Peyer's patch (tissue), 4 donors: ENCODE data around the gene HYAL4.

Experiments used
- CTCF ChIP-seq, 6 experiments: fragments of 450-650 bp in 4 of 6; fragments of 200-600 bp in 2 of 6; sonication (generic) in 1 of 6; IDR thresholded peaks; one replicate each; pipeline ENCODE4 v1.5.1; 2017 to 2019; ENCODE audit warnings: antibody characterized with exemption in 6 of 6, mild to moderate bottlenecking in 3 of 6, moderate library complexity in 1 of 6
- POLR2A ChIP-seq, 2 donors: fragments of 450-650 bp; IDR thresholded peaks; one replicate each; pipeline ENCODE4 v1.5.1; 2017; ENCODE audit warnings: antibody characterized with exemption in 2 of 2, mild to moderate bottlenecking in 2 of 2, moderate library complexity in 2 of 2

DNA sequence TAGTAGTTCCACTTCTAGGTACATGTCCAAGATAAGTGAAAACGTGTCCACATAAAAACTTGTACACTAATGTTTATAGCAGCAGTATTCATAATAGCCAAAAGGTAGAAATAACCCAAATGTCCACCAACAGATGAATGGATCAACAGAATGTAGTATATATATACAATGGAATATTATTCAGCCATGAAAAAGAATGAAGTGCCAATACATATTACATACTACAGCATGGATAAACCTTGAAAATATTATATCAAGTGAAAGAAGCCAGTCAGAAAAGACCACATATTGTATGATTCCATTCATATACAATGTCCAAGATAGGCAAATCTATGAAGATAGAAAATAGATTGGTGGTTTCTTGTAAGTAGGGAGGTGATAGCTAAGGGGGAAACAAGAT lies 48.4 kb upstream of the HYAL4 start:
- no peak for TF ChIP-seq CTCF (IDR thresholded peaks at IDR 0.05)
- TF ChIP-seq POLR2A (IDR thresholded peaks at IDR 0.05): no peak
